ENCODE measurements around the gene TRANK1.
A peak's percentile ranks its signal among the peaks of the same experiment; 100 is the strongest.
"Not testable (repeated sequence)": the region's sequence is repeated elsewhere in the genome, so short reads cannot be mapped to it uniquely, and the experiment has no call there.

The TRANK1 gene

DNA sequence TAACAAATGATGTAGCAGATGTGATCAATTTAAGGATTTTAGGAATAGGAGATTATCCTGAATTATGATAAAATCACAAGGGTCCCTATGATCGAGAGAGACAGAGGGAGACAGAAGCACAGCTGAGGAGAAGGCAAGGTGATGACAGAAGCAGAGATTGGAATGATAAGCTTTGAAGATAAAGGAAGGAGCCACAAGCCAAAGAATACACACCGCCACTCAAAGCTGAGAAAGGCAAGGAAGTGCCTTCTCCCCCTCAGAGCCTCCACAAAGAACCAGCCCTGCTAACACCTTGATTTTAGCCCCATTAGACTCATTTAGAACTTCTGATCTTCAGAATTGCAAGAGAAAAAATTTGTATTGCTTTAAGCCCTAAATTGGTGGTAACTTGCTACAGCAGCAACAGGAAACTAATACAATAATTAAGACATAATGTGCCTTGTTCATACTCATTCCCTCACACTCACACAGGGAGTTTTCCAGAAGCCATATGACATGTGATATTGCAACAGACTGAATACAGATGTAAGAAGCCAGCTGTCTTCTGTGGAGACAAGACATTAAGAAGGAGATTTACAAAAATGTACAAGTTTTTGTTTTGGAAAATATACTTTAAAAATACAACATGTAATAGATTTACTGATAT, 38.2 kb downstream of the TRANK1 start:
- H3K9me3 ChIP-seq (ENCODE audit: control insufficient read depth in 2 of 2, low read length in 2 of 2) = no peaks in the 10 kb centered on the region
- H3K4me3 ChIP-seq (ENCODE audit: low read length in 2 of 2) = peak overlapping the region; percentile 27 to 88
- H3K27ac ChIP-seq (ENCODE audit: low read depth in 2 of 2, low read length in 2 of 2) = peak overlapping the region; percentile 7 to 52
- H3K4me1 ChIP-seq (ENCODE audit: control insufficient read depth in 2 of 2, insufficient read depth in 2 of 2, low read length in 2 of 2) = peaks cover 13 to 19% of the 10 kb centered on the region in 2 donors
- no peaks in the 10 kb centered on the region for H3K27me3 ChIP-seq (ENCODE audit: control insufficient read depth in 2 of 2, insufficient read depth in 2 of 2, low read length in 2 of 2)
- H3K9ac ChIP-seq (ENCODE audit: low read depth in 1 of 2, low read length in 2 of 2) = no peak overlapping the region
- peaks cover 4 to 9% of the 10 kb centered on the region in 2 donors for H3K36me3 ChIP-seq (ENCODE audit: control insufficient read depth in 2 of 2, insufficient read depth in 2 of 2, low read length in 2 of 2)

DNA sequence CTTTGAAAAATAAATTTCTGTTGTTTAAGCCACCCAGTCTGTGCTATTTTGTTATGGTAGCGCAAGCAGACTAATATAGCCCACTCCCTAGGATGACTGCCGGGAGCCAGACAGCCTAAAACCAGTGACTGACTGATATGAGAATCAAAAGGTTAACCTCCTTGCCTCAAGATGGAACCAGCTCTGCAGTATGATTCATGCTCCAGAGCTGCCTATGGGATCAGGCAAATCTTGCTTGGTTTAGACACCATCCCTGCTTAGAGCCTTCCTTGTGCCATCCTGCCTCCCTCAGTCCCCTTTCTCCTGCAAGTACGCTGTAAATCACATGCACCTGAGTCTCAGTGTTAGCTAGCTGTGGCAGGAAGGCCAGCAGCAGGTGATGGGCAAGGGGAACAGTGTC, 39.3 kb downstream of the TRANK1 start:
- Histone ChIP-seq H3K4me1 (ENCODE audit: control insufficient read depth in 2 of 2, insufficient read depth in 2 of 2, low read length in 2 of 2) (peaks cover 13 to 19% of the 10 kb centered on the region in 2 donors), H3K27ac (ENCODE audit: low read depth in 2 of 2, low read length in 2 of 2) (peak overlapping the region; percentile 20 to 43), H3K36me3 (ENCODE audit: control insufficient read depth in 2 of 2, insufficient read depth in 2 of 2, low read length in 2 of 2) (peaks cover 4 to 9% of the 10 kb centered on the region in 2 donors), H3K27me3 (ENCODE audit: control insufficient read depth in 2 of 2, insufficient read depth in 2 of 2, low read length in 2 of 2) (no peaks in the 10 kb centered on the region), H3K4me3 (ENCODE audit: low read length in 2 of 2) (peak overlapping the region in 1 of 2 donors; percentile 4), H3K9me3 (ENCODE audit: control insufficient read depth in 2 of 2, low read length in 2 of 2) (no peaks in the 10 kb centered on the region), H3K9ac (ENCODE audit: low read depth in 1 of 2, low read length in 2 of 2) (no peak overlapping the region)

DNA sequence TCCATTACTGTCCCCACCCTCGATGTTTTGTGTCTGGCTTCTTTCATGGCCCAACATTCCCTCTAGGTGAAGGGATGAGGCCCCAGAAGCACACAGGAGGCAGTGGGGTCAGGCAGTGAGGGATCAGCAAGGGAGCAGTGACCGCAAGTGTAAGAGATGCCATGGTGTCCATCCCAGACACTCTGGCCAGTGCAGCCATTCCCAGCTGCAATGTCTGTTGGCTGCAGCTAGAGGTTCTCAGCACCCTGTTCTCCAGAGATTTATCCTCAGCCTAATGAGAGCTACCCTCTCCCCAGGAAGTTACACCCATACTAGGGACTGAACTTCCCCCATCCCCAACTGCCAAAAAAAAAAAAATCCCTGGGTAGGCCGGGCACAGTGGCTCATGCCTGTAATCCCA, 40.2 kb downstream of the TRANK1 start:
- Histone ChIP-seq H3K4me1 (ENCODE audit: control insufficient read depth in 2 of 2, insufficient read depth in 2 of 2, low read length in 2 of 2) (peaks cover 13 to 19% of the 10 kb centered on the region in 2 donors), H3K27me3 (ENCODE audit: control insufficient read depth in 2 of 2, insufficient read depth in 2 of 2, low read length in 2 of 2) (no peaks in the 10 kb centered on the region), H3K9me3 (ENCODE audit: control insufficient read depth in 2 of 2, low read length in 2 of 2) (no peaks in the 10 kb centered on the region), H3K4me3 (ENCODE audit: low read length in 2 of 2) (no peak overlapping the region), H3K36me3 (ENCODE audit: control insufficient read depth in 2 of 2, insufficient read depth in 2 of 2, low read length in 2 of 2) (peaks cover 5 to 11% of the 10 kb centered on the region in 2 donors), H3K27ac (ENCODE audit: low read depth in 2 of 2, low read length in 2 of 2) (no peak overlapping the region), H3K9ac (ENCODE audit: low read depth in 1 of 2, low read length in 2 of 2) (no peak overlapping the region)

DNA sequence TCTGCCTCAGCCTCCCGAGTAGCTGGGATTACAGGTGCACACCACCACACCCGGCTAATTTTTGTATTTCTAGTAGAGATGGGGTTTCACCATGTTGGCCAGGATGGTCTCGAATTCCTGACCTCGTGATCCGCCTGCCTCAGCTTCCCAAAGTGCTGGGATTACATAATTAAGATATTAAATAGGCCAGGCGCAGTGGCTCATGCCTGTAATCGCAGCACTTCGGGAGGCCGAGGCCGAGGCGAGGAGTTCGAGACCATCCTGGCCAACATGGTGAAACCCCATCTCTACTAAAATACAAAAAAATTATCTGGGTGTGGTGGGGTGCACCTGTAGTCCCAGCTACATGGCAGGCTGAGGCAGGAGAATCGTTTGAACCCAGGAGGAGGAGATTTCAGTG, 40.8 kb downstream of the TRANK1 start:
- peaks cover 11 to 19% of the 10 kb centered on the region in 2 donors for H3K4me1 ChIP-seq (ENCODE audit: control insufficient read depth in 2 of 2, insufficient read depth in 2 of 2, low read length in 2 of 2)
- not testable (repeated sequence) for H3K27ac ChIP-seq (ENCODE audit: low read depth in 2 of 2, low read length in 2 of 2); H3K27me3 ChIP-seq (ENCODE audit: control insufficient read depth in 2 of 2, insufficient read depth in 2 of 2, low read length in 2 of 2); H3K9ac ChIP-seq (ENCODE audit: low read depth in 1 of 2, low read length in 2 of 2); H3K4me3 ChIP-seq (ENCODE audit: low read length in 2 of 2); H3K9me3 ChIP-seq (ENCODE audit: control insufficient read depth in 2 of 2, low read length in 2 of 2)
- H3K36me3 ChIP-seq (ENCODE audit: control insufficient read depth in 2 of 2, insufficient read depth in 2 of 2, low read length in 2 of 2) = peaks cover 7 to 16% of the 10 kb centered on the region in 2 donors

DNA sequence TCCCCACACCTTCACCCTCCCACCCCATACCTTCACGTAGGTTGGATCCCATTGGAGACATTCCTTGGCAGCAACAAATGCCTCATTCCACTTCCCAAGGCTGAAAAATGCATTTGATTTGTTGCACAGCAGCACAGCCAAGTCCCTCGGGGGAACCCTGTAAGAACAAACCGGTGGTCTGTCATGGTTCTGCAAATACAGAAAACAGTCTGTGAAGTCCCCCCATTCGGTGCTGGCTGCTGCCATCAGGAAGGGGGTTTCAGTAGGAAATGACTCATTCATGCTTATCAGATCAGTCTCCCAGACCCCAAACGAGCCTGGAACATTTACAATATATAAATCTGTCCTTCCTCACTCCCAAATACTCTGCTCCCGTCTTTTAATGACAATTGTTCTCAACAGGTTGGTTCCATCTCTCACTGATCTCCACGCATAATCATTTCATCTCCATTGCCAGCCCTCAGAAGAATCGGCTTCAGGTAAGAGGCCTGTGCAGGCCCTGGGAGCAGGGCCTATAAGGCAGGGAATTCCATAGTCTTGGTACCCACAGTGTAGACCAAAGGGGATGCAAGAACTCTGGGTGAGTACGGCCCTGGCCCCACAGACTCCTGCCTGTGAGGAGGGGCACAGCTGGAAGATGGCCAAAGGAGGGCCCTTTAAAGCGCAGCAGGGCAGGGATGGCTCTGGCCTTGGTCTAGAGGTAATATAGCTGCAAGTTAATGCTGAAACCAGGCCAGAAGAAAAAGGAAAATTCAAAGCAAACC, 41.6 kb downstream of the TRANK1 start:
- Histone ChIP-seq H3K4me3 (ENCODE audit: low read length in 2 of 2) (no peak overlapping the region), H3K36me3 (ENCODE audit: control insufficient read depth in 2 of 2, insufficient read depth in 2 of 2, low read length in 2 of 2) (peaks cover 7 to 23% of the 10 kb centered on the region in 2 donors), H3K27me3 (ENCODE audit: control insufficient read depth in 2 of 2, insufficient read depth in 2 of 2, low read length in 2 of 2) (no peaks in the 10 kb centered on the region), H3K27ac (ENCODE audit: low read depth in 2 of 2, low read length in 2 of 2) (no peak overlapping the region), H3K9me3 (ENCODE audit: control insufficient read depth in 2 of 2, low read length in 2 of 2) (no peaks in the 10 kb centered on the region), H3K9ac (ENCODE audit: low read depth in 1 of 2, low read length in 2 of 2) (no peak overlapping the region), H3K4me1 (ENCODE audit: control insufficient read depth in 2 of 2, insufficient read depth in 2 of 2, low read length in 2 of 2) (peaks cover 3 to 17% of the 10 kb centered on the region in 2 donors)

DNA sequence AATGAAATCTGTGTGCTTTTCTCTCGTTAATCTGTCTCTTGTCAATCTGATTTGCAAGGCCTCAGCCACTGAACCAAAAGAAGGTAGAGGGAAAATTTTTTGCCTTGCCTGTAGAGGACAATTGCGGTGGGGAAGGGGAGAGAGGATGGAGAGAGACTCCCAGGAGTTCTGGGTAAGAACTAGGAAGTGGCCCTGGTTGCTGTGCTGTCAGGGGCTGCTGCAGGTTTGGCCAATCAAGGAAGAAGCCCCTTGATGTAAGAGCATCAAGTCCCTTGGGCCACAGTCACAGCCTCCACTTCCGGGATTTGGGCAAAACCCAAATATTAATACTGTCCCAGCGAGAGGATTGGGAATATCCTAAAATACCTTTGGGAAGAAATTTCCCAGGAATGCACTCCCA, 43.3 kb downstream of the TRANK1 start:
- peaks cover 0 to 7% of the 10 kb centered on the region in 2 donors for H3K4me1 ChIP-seq (ENCODE audit: control insufficient read depth in 2 of 2, insufficient read depth in 2 of 2, low read length in 2 of 2)
- no peak overlapping the region for H3K27ac ChIP-seq (ENCODE audit: low read depth in 2 of 2, low read length in 2 of 2)

DNA sequence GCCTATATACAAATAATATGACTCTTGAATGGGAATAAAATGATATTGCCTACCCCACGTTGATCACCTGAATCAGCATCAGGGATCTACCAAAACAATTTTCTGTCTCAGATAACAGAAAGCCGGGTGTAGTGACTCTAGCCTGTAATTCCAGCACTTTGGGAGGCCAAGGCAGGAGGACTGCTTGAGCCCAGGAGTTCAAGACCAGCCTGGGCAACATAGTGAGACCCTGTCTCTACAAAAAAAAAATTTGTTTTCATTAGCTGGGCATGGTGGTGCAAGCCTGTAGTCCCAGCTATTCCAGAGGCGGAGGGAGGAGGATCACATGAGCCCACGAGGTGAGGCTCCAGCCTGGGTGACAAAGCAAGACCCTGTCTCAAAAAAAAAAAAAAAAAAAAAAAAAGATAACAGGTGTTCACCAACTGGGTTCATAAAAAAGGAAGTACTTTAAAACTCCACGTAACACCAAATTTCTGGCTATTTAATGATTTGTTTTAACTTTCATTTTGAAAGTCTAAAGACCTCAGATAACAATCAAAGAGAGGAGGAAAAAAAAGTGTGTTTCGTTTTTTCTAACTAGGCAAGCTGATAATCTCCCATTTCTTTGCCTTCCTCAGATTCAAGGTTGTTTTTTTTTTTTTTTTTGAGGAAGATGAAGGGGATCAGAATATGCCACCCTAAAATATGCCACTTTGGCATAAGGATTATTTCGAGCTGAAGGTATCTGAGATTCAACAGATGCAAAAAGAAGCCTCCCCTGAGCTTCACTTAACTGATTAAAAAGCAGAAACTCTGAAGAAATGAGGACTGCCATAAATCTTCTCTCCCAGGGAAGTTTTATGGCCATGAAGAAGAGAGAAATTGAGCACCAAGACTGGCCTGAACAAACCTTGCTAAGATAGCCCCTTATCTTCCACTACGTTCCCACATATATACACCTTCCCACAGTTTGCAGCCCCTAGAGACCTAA, 44.1 kb downstream of the TRANK1 start:
- Histone ChIP-seq H3K27ac (ENCODE audit: low read depth in 2 of 2, low read length in 2 of 2) (no peak overlapping the region), H3K27me3 (ENCODE audit: control insufficient read depth in 2 of 2, insufficient read depth in 2 of 2, low read length in 2 of 2) (no peaks in the 10 kb centered on the region), H3K4me1 (ENCODE audit: control insufficient read depth in 2 of 2, insufficient read depth in 2 of 2, low read length in 2 of 2) (peaks cover 0 to 2% of the 10 kb centered on the region in 2 donors), H3K9ac (ENCODE audit: low read depth in 1 of 2, low read length in 2 of 2) (no peak overlapping the region), H3K36me3 (ENCODE audit: control insufficient read depth in 2 of 2, insufficient read depth in 2 of 2, low read length in 2 of 2) (peaks cover 16 to 34% of the 10 kb centered on the region in 2 donors), H3K4me3 (ENCODE audit: low read length in 2 of 2) (no peak overlapping the region), H3K9me3 (ENCODE audit: control insufficient read depth in 2 of 2, low read length in 2 of 2) (no peaks in the 10 kb centered on the region)

More for the DNA sequence above, 43.3 kb downstream of the TRANK1 start:
- Histone ChIP-seq H3K4me3 (ENCODE audit: low read length in 2 of 2) (no peak overlapping the region), H3K36me3 (ENCODE audit: control insufficient read depth in 2 of 2, insufficient read depth in 2 of 2, low read length in 2 of 2) (peaks cover 16 to 33% of the 10 kb centered on the region in 2 donors), H3K9me3 (ENCODE audit: control insufficient read depth in 2 of 2, low read length in 2 of 2) (no peaks in the 10 kb centered on the region), H3K27me3 (ENCODE audit: control insufficient read depth in 2 of 2, insufficient read depth in 2 of 2, low read length in 2 of 2) (no peaks in the 10 kb centered on the region), H3K9ac (ENCODE audit: low read depth in 1 of 2, low read length in 2 of 2) (no peak overlapping the region)

DNA sequence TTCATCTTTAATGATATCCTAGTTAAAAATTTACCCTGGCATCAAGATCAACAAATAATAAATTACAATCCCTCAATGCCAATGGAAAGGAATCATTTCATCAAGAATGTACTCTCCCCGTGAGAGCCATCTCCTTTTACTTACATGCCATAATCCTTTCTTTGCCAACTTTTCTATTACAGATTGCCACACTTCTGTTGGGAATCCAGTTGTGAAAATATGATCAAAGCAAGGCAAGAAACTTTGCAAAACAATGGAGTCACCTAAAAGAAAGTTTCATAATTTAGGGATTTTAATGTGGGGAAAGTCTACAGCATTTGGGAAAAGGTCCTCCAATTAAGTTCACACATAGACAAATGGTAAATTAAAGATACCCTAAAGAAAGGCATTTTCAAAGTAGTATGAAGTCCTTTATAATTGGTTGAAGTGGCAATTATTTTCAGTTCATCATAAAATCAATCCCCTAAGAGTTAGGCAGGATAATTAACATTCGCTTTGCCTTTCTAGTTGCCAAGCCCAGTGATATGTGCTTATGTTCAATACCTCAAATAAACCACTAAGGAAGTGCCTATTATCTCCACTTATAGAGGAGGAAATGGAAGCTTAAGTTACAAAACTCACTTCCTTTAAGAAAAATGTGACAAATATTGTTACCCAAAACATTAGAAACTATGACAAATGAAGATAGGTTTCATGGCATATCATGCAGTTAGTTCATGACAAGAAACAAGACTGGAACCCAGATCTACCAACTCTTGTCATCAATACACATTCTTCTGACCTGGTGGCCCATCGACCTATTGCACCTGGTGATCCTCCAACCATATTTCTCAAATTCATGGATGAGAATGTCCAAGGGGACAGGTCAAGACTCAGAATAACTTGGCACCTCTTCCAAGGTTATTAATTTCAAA, 49.1 kb downstream of the TRANK1 start:
- Histone ChIP-seq H3K4me3 (ENCODE audit: low read length in 2 of 2) (no peak overlapping the region), H3K27me3 (ENCODE audit: control insufficient read depth in 2 of 2, insufficient read depth in 2 of 2, low read length in 2 of 2) (no peaks in the 10 kb centered on the region), H3K9me3 (ENCODE audit: control insufficient read depth in 2 of 2, low read length in 2 of 2) (no peaks in the 10 kb centered on the region), H3K27ac (ENCODE audit: low read depth in 2 of 2, low read length in 2 of 2) (no peak overlapping the region), H3K9ac (ENCODE audit: low read depth in 1 of 2, low read length in 2 of 2) (no peak overlapping the region), H3K4me1 (ENCODE audit: control insufficient read depth in 2 of 2, insufficient read depth in 2 of 2, low read length in 2 of 2) (peaks cover 0 to 7% of the 10 kb centered on the region in 2 donors), H3K36me3 (ENCODE audit: control insufficient read depth in 2 of 2, insufficient read depth in 2 of 2, low read length in 2 of 2) (peaks cover 28 to 48% of the 10 kb centered on the region in 2 donors)

DNA sequence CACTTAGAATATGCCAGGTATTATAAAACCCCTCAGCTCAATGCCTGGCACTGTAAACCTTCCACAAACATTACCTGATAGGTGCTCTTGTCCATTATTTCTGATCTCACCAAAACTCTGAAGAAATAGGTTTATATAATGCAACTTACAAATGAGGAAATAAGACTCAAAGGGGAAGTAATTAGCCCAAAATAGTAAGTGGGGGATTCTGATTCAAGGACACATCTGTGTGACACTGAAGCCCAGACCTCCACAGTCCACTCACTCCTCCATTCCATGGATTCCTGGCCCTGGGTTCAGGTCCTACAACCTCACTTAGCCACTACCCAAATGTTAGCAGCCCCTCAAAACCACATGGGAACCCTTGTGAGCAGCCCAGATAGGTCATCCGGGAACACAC, 49.9 kb downstream of the TRANK1 start:
- Histone ChIP-seq H3K27me3 (ENCODE audit: control insufficient read depth in 2 of 2, insufficient read depth in 2 of 2, low read length in 2 of 2) (no peaks in the 10 kb centered on the region), H3K36me3 (ENCODE audit: control insufficient read depth in 2 of 2, insufficient read depth in 2 of 2, low read length in 2 of 2) (peaks cover 37 to 56% of the 10 kb centered on the region in 2 donors), H3K9ac (ENCODE audit: low read depth in 1 of 2, low read length in 2 of 2) (no peak overlapping the region), H3K4me3 (ENCODE audit: low read length in 2 of 2) (no peak overlapping the region), H3K27ac (ENCODE audit: low read depth in 2 of 2, low read length in 2 of 2) (no peak overlapping the region), H3K4me1 (ENCODE audit: control insufficient read depth in 2 of 2, insufficient read depth in 2 of 2, low read length in 2 of 2) (peaks cover 0 to 7% of the 10 kb centered on the region in 2 donors), H3K9me3 (ENCODE audit: control insufficient read depth in 2 of 2, low read length in 2 of 2) (no peaks in the 10 kb centered on the region)

Measured in mucosa of rectum (tissue), 2 donors.